GM18873 (cell line): Measurements from ENCODE around the gene AQP11.
"Not testable (repeated sequence)": the region's sequence is repeated elsewhere in the genome, so short reads cannot be mapped to it uniquely, and the experiment has no call there.

Source experiments
- ATAC-seq: cut with Tn5 transposase; IDR thresholded peaks from one replicate; pipeline ENCODE4 v1.9.1; 2021; ENCODE audit warnings: mild to moderate bottlenecking, moderate library complexity, moderate number of reproducible peaks; ENCODE audit not compliant: unreplicated experiment, low FRiP score

Gene AQP11

GRCh38 chr11:77590194-77590782 is 535 bp downstream of the AQP11 start:
- no peak for ATAC-seq

- no peak for ATAC-seq
These were observed 3.0 kb downstream of the AQP11 start for GRCh38 chr11:77592727-77593126.

- ATAC-seq: no peak
These were observed 4.1 kb downstream of the AQP11 start for GRCh38 chr11:77593883-77594282.

- no peak for ATAC-seq
These were observed 6.9 kb downstream of the AQP11 start for GRCh38 chr11:77596626-77597025.

- ATAC-seq: no peak
These were observed 8.4 kb downstream of the AQP11 start for GRCh38 chr11:77598195-77598594.

GRCh38 chr11:77602381-77603088 is 12.8 kb downstream of the AQP11 start:
- ATAC-seq: no peak

GRCh38 chr11:77604281-77604680 is 14.5 kb downstream of the AQP11 start:
- no peak for ATAC-seq

GRCh38 chr11:77609234-77609633 is 19.5 kb downstream of the AQP11 start:
- no peak for ATAC-seq

GRCh38 chr11:77611921-77612320 is 22.2 kb downstream of the AQP11 start:
- no peak for ATAC-seq

- ATAC-seq: no peak
These were observed 28.1 kb downstream of the AQP11 start for GRCh38 chr11:77617892-77618291.

GRCh38 chr11:77619576-77620198 is 29.9 kb downstream of the AQP11 start:
- ATAC-seq: no peak

GRCh38 chr11:77630157-77630710 is 40.5 kb downstream of the AQP11 start:
- ATAC-seq: no peak

- ATAC-seq: not testable (repeated sequence)
These were observed 44.2 kb downstream of the AQP11 start for GRCh38 chr11:77633926-77634325.

- ATAC-seq: no peak
These were observed 47.1 kb downstream of the AQP11 start for GRCh38 chr11:77636731-77637344.

- peak; percentile 90 for ATAC-seq
These were observed 47.8 kb downstream of the AQP11 start, which contains the start of gene CLNS1A for GRCh38 chr11:77637345-77638165. Gene CLNS1A (minus strand): TSS chr11:77637794. CDS start chr11:77637714, 80 bp downstream.

GRCh38 chr11:77642228-77642627 is 52.5 kb downstream of the AQP11 start:
- ATAC-seq: no peak

GRCh38 chr11:77644887-77645286 is 55.1 kb downstream of the AQP11 start:
- ATAC-seq: no peak

- ATAC-seq: no peak
These were observed 58.0 kb downstream of the AQP11 start for GRCh38 chr11:77647654-77648305.

GRCh38 chr11:77650123-77650522 is 60.4 kb downstream of the AQP11 start:
- no peak for ATAC-seq
